DMS79 treated with DMSO at 0.1 percent for 48 hours (cell line): ENCODE measurements around the gene REN.

Experiments used
- DNase-seq: peaks from one replicate; lab custom pipeline; 2025; lab: John Stamatoyannopoulos, UW

Gene REN

DNA sequence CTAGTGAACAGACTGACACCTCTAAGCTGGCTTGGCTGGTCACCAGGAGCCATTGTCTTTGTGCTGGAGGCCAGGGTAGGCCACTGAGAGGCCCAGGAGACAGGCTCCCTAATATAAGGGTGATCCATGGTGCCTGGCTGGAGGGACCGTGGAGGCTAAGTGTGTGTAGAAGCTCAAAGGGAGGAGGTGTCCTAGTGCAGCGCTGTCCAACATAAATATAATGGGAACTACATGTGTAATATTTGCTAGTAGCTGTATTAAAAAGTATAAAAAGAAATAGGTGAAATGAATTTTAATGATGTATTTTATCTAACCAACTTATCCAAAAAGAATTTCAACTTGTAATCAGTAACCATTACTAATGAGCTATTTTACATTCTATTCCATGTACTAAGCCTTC lies 58.2 kb downstream of the REN start:
- no peak for DNase-seq

DNA sequence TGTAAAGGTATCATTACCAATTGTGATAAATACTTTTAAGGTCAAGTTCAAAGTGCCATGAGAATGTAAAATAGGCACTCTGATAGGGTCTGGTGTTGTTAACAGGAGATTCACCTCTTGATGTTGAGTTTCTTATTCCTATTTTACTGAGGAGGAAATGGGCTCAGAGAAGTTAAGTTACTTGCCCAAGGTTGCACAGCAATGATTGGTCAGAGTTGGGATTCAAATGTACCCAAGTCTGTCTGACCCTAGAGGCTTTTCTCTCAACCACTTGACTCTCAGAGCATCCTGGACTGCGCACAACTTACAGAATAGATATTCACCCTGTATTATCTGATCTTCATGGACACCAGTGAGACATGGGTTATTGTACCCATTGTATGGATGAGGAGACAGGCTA lies 59.3 kb downstream of the REN start:
- DNase-seq = no peak

DNA sequence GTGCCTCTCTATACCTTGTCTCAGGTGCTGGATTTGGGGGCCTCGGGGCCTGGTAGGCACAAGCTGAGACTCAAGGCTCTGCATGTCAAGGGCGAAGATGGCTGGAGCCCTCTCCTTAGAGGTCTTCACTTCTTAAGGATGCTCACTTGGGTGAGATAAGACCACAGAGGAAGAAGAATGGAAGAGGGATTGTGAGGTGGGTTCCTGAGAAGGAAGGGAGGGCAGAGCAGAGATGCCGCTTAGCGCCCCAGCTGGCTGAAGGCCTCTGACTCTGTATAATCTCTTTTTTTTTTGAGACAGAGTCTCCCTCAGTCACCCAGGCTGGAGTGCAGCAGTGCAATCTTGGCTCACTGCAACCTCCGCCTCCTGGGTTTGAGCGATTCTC lies 61.0 kb downstream of the REN start:
- no peak for DNase-seq
